Hepatocyte (in vitro differentiated cells): ENCODE data around the gene RDH12. TPM values are rescaled to one million over a fixed set of nuclear protein-coding genes. Genes with fewer than 3 reads are reported as not detected.

Experiments
- DNase-seq: peaks from one replicate; pipeline ENCODE4 v3.0.0-alpha.2; 2016; ENCODE audit warnings: low spot score
- H2AFZ ChIP-seq: fragments of 200-600 bp; sonication (generic); 2 replicates; pipeline ENCODE4 v1.6.0; 2016; ENCODE audit warnings: antibody characterized with exemption, mild to moderate bottlenecking
- H3K27ac ChIP-seq: fragments of 200-600 bp; sonication (generic); 2 replicates; pipeline ENCODE4 v1.5.1; 2016; ENCODE audit warnings: mild to moderate bottlenecking
- H3K27me3 ChIP-seq: fragments of 200-600 bp; sonication (generic); 2 replicates; pipeline ENCODE4 v1.6.1; 2016
- H3K36me3 ChIP-seq: fragments of 200-600 bp; sonication (generic); replicated peaks from 2 replicates; pipeline ENCODE4 v1.5.1; 2016; ENCODE audit warnings: low read depth; ENCODE audit not compliant: insufficient read depth
- H3K4me1 ChIP-seq: fragments of 200-600 bp; sonication (generic); 2 replicates; pipeline ENCODE4 v1.5.1; 2016; ENCODE audit warnings: mild to moderate bottlenecking, moderate library complexity; ENCODE audit not compliant: insufficient read depth
- H3K4me2 ChIP-seq: fragments of 200-600 bp; sonication (generic); 2 replicates; pipeline ENCODE4 v1.6.0; 2016
- H3K4me3 ChIP-seq: fragments of 200-600 bp; sonication (generic); 2 replicates; pipeline ENCODE4 v1.5.1; 2016; ENCODE audit warnings: mild to moderate bottlenecking
- H3K79me2 ChIP-seq: fragments of 200-600 bp; sonication (generic); 2 replicates; pipeline ENCODE4 v1.6.0; 2017; ENCODE audit warnings: mild to moderate bottlenecking
- H3K9me2 ChIP-seq: fragments of 200-600 bp; sonication (generic); replicated peaks from 2 replicates; pipeline ENCODE4 v1.6.0; 2017; ENCODE audit warnings: mild to moderate bottlenecking; ENCODE audit not compliant: insufficient read depth
- H3K9me3 ChIP-seq: fragments of 200-600 bp; sonication (generic); 2 replicates; pipeline ENCODE4 v1.5.1; 2016; ENCODE audit warnings: low read depth, mild to moderate bottlenecking
- H4K20me1 ChIP-seq: fragments of 200-600 bp; sonication (generic); 2 replicates; pipeline ENCODE4 v1.6.0; 2016; ENCODE audit warnings: mild to moderate bottlenecking; ENCODE audit not compliant: insufficient read depth, poor library complexity, severe bottlenecking
- EZH2 ChIP-seq: fragments of 200-600 bp; sonication (generic); IDR thresholded peaks from 2 replicates; pipeline ENCODE4 v1.6.1; 2016; ENCODE audit warnings: antibody characterized with exemption, mild to moderate bottlenecking, borderline replicate concordance
- EZH2phosphoT487 ChIP-seq: fragments of 200-600 bp; sonication (generic); IDR thresholded peaks from one replicate; pipeline ENCODE4 v1.6.1; 2018; ENCODE audit warnings: antibody characterized with exemption, mild to moderate bottlenecking, low read depth, moderate library complexity; ENCODE audit not compliant: unreplicated experiment, severe bottlenecking
- WGBS: methylation state at CpG from one replicate; pipeline ENCODE4 v1.1.6; 2016; ENCODE audit warnings: low lambda C conversion rate; ENCODE audit errors: missing lambda C conversion rate; 5-methylcytosine and 5-hydroxymethylcytosine counted together
- polyA plus RNA-seq: library from polyadenylated mRNA; unstranded; fragments of >200 nt; fragmentation: Nextera tagmentation; extraction: Ambion mirVana; gene quantifications from 2 replicates; pipeline ENCODE4 v1.2.1, GENCODE V29; 2016
- total RNA-seq: library from RNA; depleted of rRNA; stranded (reverse); fragments of >200 nt; gene quantifications from 2 replicates; pipeline ENCODE4 v1.2.3, GENCODE V29; 2014
- TF ChIP-seq, protein P1 (sequence below): fragments of 200-600 bp; sonication (generic); IDR thresholded peaks from 2 replicates; pipeline ENCODE4 v1.5.1; 2016; ENCODE audit warnings: antibody characterized with exemption, mild to moderate bottlenecking; ENCODE audit not compliant: poor library complexity

RDH12 gene
- total and polyA plus RNA-seq, 2 experiments from 2014 or later: 1.1 to 1.7 TPM

DNA sequence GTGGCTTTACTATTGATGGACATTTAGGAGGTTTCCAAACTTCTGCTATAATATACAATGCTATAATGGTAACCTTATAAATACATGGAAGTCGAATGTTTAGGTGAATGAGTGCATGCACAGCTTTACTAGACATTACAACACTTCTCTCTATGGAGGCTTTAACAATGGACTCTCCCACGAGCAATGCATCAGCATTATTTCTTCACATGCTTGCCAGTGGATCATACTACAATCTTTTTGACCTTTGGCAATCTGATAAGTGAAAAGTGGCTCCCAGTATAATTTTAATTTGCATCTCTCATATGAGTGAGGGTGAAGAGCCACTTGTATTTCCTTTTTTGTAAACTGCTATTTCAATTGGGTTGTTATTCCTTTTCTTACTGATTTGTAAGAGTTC lies 18.2 kb downstream of the RDH12 start:
- no peaks in the 10 kb centered on the region for H3K36me3 ChIP-seq
- no peak overlapping the region for H3K27ac ChIP-seq
- WGBS: 41% methylated on average over 2 of the region's 2 CpGs
- no peak overlapping the region for H3K4me2 ChIP-seq
- H3K4me1 ChIP-seq: peaks cover 4% of the 10 kb centered on the region
- no peaks in the 10 kb centered on the region for H3K79me2 ChIP-seq
- H3K9me3 ChIP-seq: no peaks in the 10 kb centered on the region
- no peaks in the 10 kb centered on the region for H3K27me3 ChIP-seq
- H2AFZ ChIP-seq: no peak overlapping the region
- no peaks in the 10 kb centered on the region for H3K9me2 ChIP-seq
- H4K20me1 ChIP-seq: no peaks in the 10 kb centered on the region
- TF ChIP-seq EZH2 (no peak), EZH2phosphoT487 (no peak)
- TF ChIP-seq, protein P1, sequence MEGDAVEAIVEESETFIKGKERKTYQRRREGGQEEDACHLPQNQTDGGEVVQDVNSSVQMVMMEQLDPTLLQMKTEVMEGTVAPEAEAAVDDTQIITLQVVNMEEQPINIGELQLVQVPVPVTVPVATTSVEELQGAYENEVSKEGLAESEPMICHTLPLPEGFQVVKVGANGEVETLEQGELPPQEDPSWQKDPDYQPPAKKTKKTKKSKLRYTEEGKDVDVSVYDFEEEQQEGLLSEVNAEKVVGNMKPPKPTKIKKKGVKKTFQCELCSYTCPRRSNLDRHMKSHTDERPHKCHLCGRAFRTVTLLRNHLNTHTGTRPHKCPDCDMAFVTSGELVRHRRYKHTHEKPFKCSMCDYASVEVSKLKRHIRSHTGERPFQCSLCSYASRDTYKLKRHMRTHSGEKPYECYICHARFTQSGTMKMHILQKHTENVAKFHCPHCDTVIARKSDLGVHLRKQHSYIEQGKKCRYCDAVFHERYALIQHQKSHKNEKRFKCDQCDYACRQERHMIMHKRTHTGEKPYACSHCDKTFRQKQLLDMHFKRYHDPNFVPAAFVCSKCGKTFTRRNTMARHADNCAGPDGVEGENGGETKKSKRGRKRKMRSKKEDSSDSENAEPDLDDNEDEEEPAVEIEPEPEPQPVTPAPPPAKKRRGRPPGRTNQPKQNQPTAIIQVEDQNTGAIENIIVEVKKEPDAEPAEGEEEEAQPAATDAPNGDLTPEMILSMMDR: no peak
- no peak for DNase-seq
- no peak overlapping the region for H3K4me3 ChIP-seq

DNA sequence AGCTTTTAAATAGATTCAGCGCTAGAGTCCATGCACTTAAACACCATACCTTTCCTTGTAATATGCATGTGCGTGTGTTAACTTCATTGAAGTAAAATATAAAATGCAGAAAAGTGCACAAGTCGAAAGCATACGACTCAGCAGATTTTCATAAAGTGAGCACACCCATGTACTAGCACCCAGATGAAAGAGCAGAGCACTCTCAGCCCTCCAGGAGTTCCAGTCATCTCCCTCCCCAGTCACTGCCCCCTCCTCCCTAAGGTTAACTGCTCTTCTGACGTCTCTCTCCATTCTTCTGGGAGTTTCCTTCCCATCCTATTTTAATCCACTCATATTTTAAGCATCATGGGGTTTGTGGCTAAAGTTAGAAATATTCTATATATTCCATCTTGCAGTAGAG lies 20.2 kb downstream of the RDH12 start:
- no peak for TF ChIP-seq EZH2phosphoT487
- TF ChIP-seq EZH2: no peak
- TF ChIP-seq, protein P1: no peak
- Histone ChIP-seq H3K4me2 (no peak overlapping the region), H3K4me1 (peaks cover 4% of the 10 kb centered on the region), H3K4me3 (no peak overlapping the region), H3K27ac (no peak overlapping the region), H2AFZ (no peak overlapping the region), H3K79me2 (no peaks in the 10 kb centered on the region), H3K36me3 (no peaks in the 10 kb centered on the region), H3K9me2 (no peaks in the 10 kb centered on the region), H4K20me1 (no peaks in the 10 kb centered on the region), H3K9me3 (no peaks in the 10 kb centered on the region), H3K27me3 (no peaks in the 10 kb centered on the region)
- no peak for DNase-seq
- WGBS: 75% methylated on average over 5 of the region's 5 CpGs

DNA sequence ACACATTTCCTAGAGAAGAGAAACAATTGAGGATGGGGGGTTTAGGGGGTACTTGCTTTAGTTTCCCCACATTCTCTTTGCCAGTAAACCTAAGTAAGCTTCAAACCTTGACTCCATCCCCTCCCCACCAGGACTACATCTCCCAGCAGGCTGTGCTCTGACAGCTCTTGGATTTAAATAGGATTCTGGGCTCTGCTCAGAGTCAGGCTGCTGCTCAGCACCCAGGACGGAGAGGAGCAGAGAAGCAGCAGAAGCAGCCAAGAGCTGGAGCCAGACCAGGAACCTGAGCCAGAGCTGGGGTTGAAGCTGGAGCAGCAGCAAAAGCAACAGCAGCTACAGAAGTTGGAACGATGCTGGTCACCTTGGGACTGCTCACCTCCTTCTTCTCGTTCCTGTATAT lies 20.6 kb downstream of the RDH12 start:
- no peak overlapping the region for H2AFZ ChIP-seq

More for the DNA sequence above, 20.6 kb downstream of the RDH12 start:
- Histone ChIP-seq H3K79me2 (no peaks in the 10 kb centered on the region), H3K27ac (no peak overlapping the region), H3K4me1 (peaks cover 4% of the 10 kb centered on the region), H3K4me3 (no peak overlapping the region), H3K36me3 (no peaks in the 10 kb centered on the region), H3K27me3 (no peaks in the 10 kb centered on the region), H3K4me2 (no peak overlapping the region), H4K20me1 (no peaks in the 10 kb centered on the region), H3K9me3 (no peaks in the 10 kb centered on the region), H3K9me2 (no peaks in the 10 kb centered on the region)
- peak; percentile 34 for DNase-seq
- TF ChIP-seq EZH2phosphoT487: no peak
- TF ChIP-seq EZH2: no peak
- TF ChIP-seq, protein P1: no peak
- WGBS: 61% methylated on average over 3 of the region's 3 CpGs
